Left ventricle myocardium superior (tissue), 1 donor: ENCODE measurements around the gene SKAP1. TPM values are rescaled to one million over a fixed set of nuclear protein-coding genes. Genes with fewer than 3 reads are reported as not detected.

ENCODE experiments used
- ATAC-seq: fragments of 200-7000 bp; cut with Tn5 transposase; one replicate; pipeline ENCODE4 v1.9.1; 2020; ENCODE audit warnings: mild to moderate bottlenecking, moderate library complexity
- DNase-seq: peaks from one replicate; pipeline ENCODE4 v3.0.0-alpha.2; 2020
- intact Hi-C: fragments of 100-400 bp; cut with micrococcal nuclease; formaldehyde crosslinking; loops from one replicate; pipeline ENCODE4 v1.11.0; 2022
- total RNA-seq: library from RNA; stranded (reverse); fragmentation: NEBNext Ultra II Directional; extraction: Animal tissue kit (Norgen Biotek cat#: 25700); gene quantifications from one replicate; pipeline ENCODE4 v1.2.1, GENCODE V29; 2021
- donor health status: DM: no; HTN: yes; CAD: no; lungs with severe emphysema.

The SKAP1 gene
- total RNA-seq, 1 donor from 2014 or later: 0.27 TPM

GRCh38 chr17:48113201-48113676, 316.8 kb downstream of the SKAP1 start:
- DNase-seq: peak; percentile 43
- ATAC-seq: peak; percentile 56
- intact Hi-C loops: no loop called here

- intact Hi-C loops: no loop called here
- DNase-seq (no peak), ATAC-seq (no peak)
Observed at GRCh38 chr17:48111937-48112241, 318.1 kb downstream of the SKAP1 start.

GRCh38 chr17:48110761-48111160, 319.3 kb downstream of the SKAP1 start:
- ATAC-seq (no peak), DNase-seq (no peak)
- intact Hi-C loops: no loop called here

GRCh38 chr17:48107137-48108055, 322.6 kb downstream of the SKAP1 start, which contains the start of gene SNX11:
Gene SNX11 (plus strand): TSS chr17:48107766. CDS start chr17:48112044, 4,278 bp downstream.
- ATAC-seq (peak; percentile 98), DNase-seq (peak; percentile 94)
- intact Hi-C loops: no loop called here

GRCh38 chr17:48106802-48107136, 323.2 kb downstream of the SKAP1 start:
- intact Hi-C loops: no loop called here
- DNase-seq (no peak), ATAC-seq (no peak)

- intact Hi-C loops: no loop called here
- DNase-seq (no peak), ATAC-seq (no peak)
Observed at GRCh38 chr17:48104440-48104839, 325.6 kb downstream of the SKAP1 start.

- intact Hi-C loops: no loop called here
- no peak for DNase-seq
- ATAC-seq: no peak
Observed at GRCh38 chr17:48102798-48103715, 327.0 kb downstream of the SKAP1 start.

- ATAC-seq (no peak), DNase-seq (no peak)
- intact Hi-C loops: no loop called here
Observed at GRCh38 chr17:48102043-48102750, 327.8 kb downstream of the SKAP1 start.

GRCh38 chr17:48101012-48101720, 328.8 kb downstream of the SKAP1 start, which contains the start of gene CBX1:
Gene CBX1 (minus strand): TSS chr17:48101478. CDS start chr17:48077004, 24,474 bp downstream.
- intact Hi-C loops: no loop called here
- peak; percentile 99 for ATAC-seq
- DNase-seq: peak; percentile 97

GRCh38 chr17:48100591-48101011, 329.4 kb downstream of the SKAP1 start:
- ATAC-seq: peak; percentile 51
- peak; percentile 62 for DNase-seq
- intact Hi-C loops: no loop called here

- no peak for DNase-seq
- ATAC-seq: no peak
- intact Hi-C loops: no loop called here
Observed at GRCh38 chr17:48100160-48100559, 329.9 kb downstream of the SKAP1 start.

- intact Hi-C loops: no loop called here
- no peak for ATAC-seq
- no peak for DNase-seq
Observed at GRCh38 chr17:48095611-48096010, 334.4 kb downstream of the SKAP1 start.

GRCh38 chr17:48093341-48094045, 336.5 kb downstream of the SKAP1 start:
- DNase-seq (no peak), ATAC-seq (no peak)
- intact Hi-C loops: no loop called here

- intact Hi-C loops: no loop called here
- no peak for DNase-seq
- no peak for ATAC-seq
Observed at GRCh38 chr17:48084932-48085331, 345.1 kb downstream of the SKAP1 start.
